SK-N-SH (cell line): ENCODE data around the gene NLK.

ENCODE experiments used
- ELF1 ChIP-seq: IDR thresholded peaks from 2 replicates; pipeline ENCODE4 v1.4.0; 2012
- EP300 ChIP-seq, 2 experiments: IDR thresholded peaks; 2 replicates each; pipeline versions ENCODE4 v1.4.0 to v1.6.1; 2012; ENCODE audit warnings: borderline replicate concordance in 1 of 2, low read depth in 1 of 2, low read length in 1 of 2
- EZH2phosphoT487 ChIP-seq: fragments of 200-600 bp; sonication (generic); IDR thresholded peaks from 2 replicates; pipeline ENCODE4 v1.6.1; 2017; ENCODE audit warnings: low read depth, mixed run types, mild to moderate bottlenecking, antibody characterized with exemption, moderate library complexity, borderline replicate concordance
- FOXJ3 ChIP-seq: sonication (generic); formaldehyde crosslinking; IDR thresholded peaks from 2 replicates; pipeline ENCODE4 v1.5.1; 2020; ENCODE audit warnings: mild to moderate bottlenecking, missing genetic modification reagents
- MXI1 ChIP-seq: IDR thresholded peaks from 2 replicates; pipeline ENCODE4 v1.6.1; 2012; ENCODE audit warnings: mild to moderate bottlenecking, low read depth, low read length, improper control_type of control experiment
- NRF1 ChIP-seq: IDR thresholded peaks from 2 replicates; pipeline ENCODE4 v1.6.1; 2012; ENCODE audit warnings: low read depth, mild to moderate bottlenecking, low read length
- POLR2AphosphoS5 ChIP-seq: IDR thresholded peaks from 2 replicates; pipeline ENCODE4 v1.6.1; 2012; ENCODE audit warnings: low read depth, low read length
- RAD21 ChIP-seq: IDR thresholded peaks from 2 replicates; pipeline ENCODE4 v1.6.1; 2012; ENCODE audit warnings: mild to moderate bottlenecking, low read length
- RFX5 ChIP-seq: IDR thresholded peaks from 2 replicates; pipeline ENCODE4 v1.6.1; 2012; ENCODE audit warnings: mild to moderate bottlenecking, improper control_type of control experiment, low read length
- TAF1 ChIP-seq: IDR thresholded peaks from 2 replicates; pipeline ENCODE4 v1.6.1; 2012; ENCODE audit warnings: low read depth, mild to moderate bottlenecking, low read length, moderate library complexity, borderline replicate concordance
- TEAD4 ChIP-seq: IDR thresholded peaks from 2 replicates; pipeline ENCODE4 v1.4.0; 2012; ENCODE audit warnings: mild to moderate bottlenecking, borderline replicate concordance; ENCODE audit not compliant: insufficient read depth
- YY1 ChIP-seq: IDR thresholded peaks from 2 replicates; pipeline ENCODE4 v1.4.0; 2012; ENCODE audit warnings: low read depth, mild to moderate bottlenecking
- TF ChIP-seq, protein P1 (sequence below): fragments of 200-600 bp; sonication (generic); IDR thresholded peaks from 2 replicates; pipeline ENCODE4 v1.6.1; 2017; ENCODE audit warnings: antibody characterized with exemption, mild to moderate bottlenecking, moderate library complexity
- TF ChIP-seq, protein P2 (sequence below): IDR thresholded peaks from 2 replicates; pipeline ENCODE4 v1.6.1; 2012; ENCODE audit warnings: mild to moderate bottlenecking, low read depth, low read length, moderate library complexity

- TF ChIP-seq EP300 (IDR thresholded peaks at IDR 0.05; ENCODE audit: borderline replicate concordance in 1 of 2, low read depth in 1 of 2, low read length in 1 of 2): no peak
- TF ChIP-seq, protein P1, sequence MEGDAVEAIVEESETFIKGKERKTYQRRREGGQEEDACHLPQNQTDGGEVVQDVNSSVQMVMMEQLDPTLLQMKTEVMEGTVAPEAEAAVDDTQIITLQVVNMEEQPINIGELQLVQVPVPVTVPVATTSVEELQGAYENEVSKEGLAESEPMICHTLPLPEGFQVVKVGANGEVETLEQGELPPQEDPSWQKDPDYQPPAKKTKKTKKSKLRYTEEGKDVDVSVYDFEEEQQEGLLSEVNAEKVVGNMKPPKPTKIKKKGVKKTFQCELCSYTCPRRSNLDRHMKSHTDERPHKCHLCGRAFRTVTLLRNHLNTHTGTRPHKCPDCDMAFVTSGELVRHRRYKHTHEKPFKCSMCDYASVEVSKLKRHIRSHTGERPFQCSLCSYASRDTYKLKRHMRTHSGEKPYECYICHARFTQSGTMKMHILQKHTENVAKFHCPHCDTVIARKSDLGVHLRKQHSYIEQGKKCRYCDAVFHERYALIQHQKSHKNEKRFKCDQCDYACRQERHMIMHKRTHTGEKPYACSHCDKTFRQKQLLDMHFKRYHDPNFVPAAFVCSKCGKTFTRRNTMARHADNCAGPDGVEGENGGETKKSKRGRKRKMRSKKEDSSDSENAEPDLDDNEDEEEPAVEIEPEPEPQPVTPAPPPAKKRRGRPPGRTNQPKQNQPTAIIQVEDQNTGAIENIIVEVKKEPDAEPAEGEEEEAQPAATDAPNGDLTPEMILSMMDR: no peak
- no peak for TF ChIP-seq FOXJ3 (CRISPR knock-in tag)
- TF ChIP-seq MXI1: no peak
- no peak for TF ChIP-seq RFX5
- TF ChIP-seq RAD21: no peak
- TF ChIP-seq, protein P2, sequence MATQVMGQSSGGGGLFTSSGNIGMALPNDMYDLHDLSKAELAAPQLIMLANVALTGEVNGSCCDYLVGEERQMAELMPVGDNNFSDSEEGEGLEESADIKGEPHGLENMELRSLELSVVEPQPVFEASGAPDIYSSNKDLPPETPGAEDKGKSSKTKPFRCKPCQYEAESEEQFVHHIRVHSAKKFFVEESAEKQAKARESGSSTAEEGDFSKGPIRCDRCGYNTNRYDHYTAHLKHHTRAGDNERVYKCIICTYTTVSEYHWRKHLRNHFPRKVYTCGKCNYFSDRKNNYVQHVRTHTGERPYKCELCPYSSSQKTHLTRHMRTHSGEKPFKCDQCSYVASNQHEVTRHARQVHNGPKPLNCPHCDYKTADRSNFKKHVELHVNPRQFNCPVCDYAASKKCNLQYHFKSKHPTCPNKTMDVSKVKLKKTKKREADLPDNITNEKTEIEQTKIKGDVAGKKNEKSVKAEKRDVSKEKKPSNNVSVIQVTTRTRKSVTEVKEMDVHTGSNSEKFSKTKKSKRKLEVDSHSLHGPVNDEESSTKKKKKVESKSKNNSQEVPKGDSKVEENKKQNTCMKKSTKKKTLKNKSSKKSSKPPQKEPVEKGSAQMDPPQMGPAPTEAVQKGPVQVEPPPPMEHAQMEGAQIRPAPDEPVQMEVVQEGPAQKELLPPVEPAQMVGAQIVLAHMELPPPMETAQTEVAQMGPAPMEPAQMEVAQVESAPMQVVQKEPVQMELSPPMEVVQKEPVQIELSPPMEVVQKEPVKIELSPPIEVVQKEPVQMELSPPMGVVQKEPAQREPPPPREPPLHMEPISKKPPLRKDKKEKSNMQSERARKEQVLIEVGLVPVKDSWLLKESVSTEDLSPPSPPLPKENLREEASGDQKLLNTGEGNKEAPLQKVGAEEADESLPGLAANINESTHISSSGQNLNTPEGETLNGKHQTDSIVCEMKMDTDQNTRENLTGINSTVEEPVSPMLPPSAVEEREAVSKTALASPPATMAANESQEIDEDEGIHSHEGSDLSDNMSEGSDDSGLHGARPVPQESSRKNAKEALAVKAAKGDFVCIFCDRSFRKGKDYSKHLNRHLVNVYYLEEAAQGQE: no peak
- TF ChIP-seq NRF1: no peak
- no peak for TF ChIP-seq EZH2phosphoT487
- no peak for TF ChIP-seq YY1
- no peak for TF ChIP-seq TEAD4
- no peak for TF ChIP-seq POLR2AphosphoS5
- TF ChIP-seq ELF1: no peak
- no peak for TF ChIP-seq TAF1
Observed at GRCh38 chr17:28166478-28166877, 124.0 kb downstream of the NLK start.
